SK-N-SH treated with all-trans-retinoic acid at 6 μM for 48 hours (cell line): ENCODE data around the gene AXIN2.

Experiments
- CREB5 ChIP-seq: fragments of 250-450 bp; sonication (Bioruptor Pico); IDR thresholded peaks from 2 replicates; pipeline ENCODE4 v1.5.1; 2020; ENCODE audit warnings: low read depth, mild to moderate bottlenecking, moderate library complexity
- CSDC2 ChIP-seq: fragments of 250-450 bp; sonication (Bioruptor Pico); IDR thresholded peaks from 2 replicates; pipeline ENCODE4 v1.5.0; 2020; ENCODE audit warnings: mild to moderate bottlenecking, moderate library complexity
- OSR1 ChIP-seq: fragments of 250-450 bp; sonication (Bioruptor Pico); IDR thresholded peaks from 2 replicates; pipeline ENCODE4 v1.8.0; 2022; ENCODE audit warnings: moderate library complexity, mild to moderate bottlenecking, inconsistent platforms
- PATZ1 ChIP-seq: fragments of 250-450 bp; sonication (Bioruptor Pico); IDR thresholded peaks from 2 replicates; pipeline ENCODE4 v1.8.0; 2020; ENCODE audit warnings: mild to moderate bottlenecking, moderate library complexity, borderline replicate concordance
- POU6F1 ChIP-seq: fragments of 250-450 bp; sonication (Bioruptor Pico); IDR thresholded peaks from 2 replicates; pipeline ENCODE4 v1.8.0; 2021; ENCODE audit warnings: low read depth, mild to moderate bottlenecking, moderate library complexity, borderline replicate concordance
- RARB ChIP-seq: fragments of 250-450 bp; sonication (Bioruptor Pico); IDR thresholded peaks from 2 replicates; pipeline ENCODE4 v1.8.0; 2021; ENCODE audit warnings: mild to moderate bottlenecking, moderate library complexity
- TCF4 ChIP-seq: fragments of 250-450 bp; sonication (Bioruptor Pico); IDR thresholded peaks from 2 replicates; pipeline ENCODE4 v1.8.0; 2021; ENCODE audit warnings: mild to moderate bottlenecking, moderate library complexity, borderline replicate concordance
- ZNF8 ChIP-seq: fragments of 450-650 bp; formaldehyde crosslinking; IDR thresholded peaks from 2 replicates; pipeline ENCODE4 v1.5.0; 2020; ENCODE audit warnings: mild to moderate bottlenecking, moderate library complexity
- TF ChIP-seq, protein P1 (sequence below): fragments of 250-450 bp; sonication (Bioruptor Pico); IDR thresholded peaks from 2 replicates; pipeline ENCODE4 v1.5.0; 2020; ENCODE audit warnings: mild to moderate bottlenecking, moderate library complexity

DNA sequence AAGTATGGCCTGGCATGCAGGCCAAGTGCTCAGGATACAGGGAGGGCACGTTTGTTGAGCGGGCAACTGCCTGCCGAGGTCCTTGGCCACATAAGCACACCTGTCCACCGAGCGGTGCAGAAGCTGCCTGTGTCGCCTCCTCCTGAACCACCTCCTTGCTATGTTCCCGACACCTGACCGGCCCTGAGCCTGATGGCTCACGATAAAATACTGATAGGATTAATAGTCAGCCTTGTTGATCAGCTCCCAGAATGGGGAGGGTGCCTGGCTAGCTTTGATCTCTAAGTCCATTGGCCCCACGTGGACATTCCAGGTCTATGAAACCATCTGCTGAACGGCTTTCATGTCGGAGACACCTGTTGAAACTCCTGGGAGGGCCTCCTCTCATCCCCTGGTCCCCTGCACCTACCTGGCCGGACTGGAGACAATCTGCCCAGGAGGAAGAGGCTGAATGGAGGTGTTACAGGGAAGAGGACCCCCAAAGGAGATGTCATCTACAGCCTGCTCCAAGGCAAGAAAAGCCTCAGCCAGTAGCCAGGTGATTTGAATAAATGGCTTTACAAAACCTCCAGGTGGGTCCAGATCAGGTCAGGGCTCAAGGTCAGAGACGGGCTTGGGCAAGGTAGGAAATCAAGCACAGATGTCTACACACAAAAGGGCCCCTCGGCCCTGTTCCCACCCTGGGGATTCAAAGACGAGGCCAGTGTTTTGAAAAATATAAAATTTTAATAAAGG lies 33.4 kb downstream of the AXIN2 start:
- TF ChIP-seq POU6F1 (CRISPR knock-in tag): no peak
- no peak for TF ChIP-seq PATZ1
- no peak for TF ChIP-seq ZNF8 (CRISPR knock-in tag)
- no peak for TF ChIP-seq OSR1 (CRISPR knock-in tag)
- TF ChIP-seq TCF4 (CRISPR knock-in tag): no peak
- TF ChIP-seq CSDC2 (CRISPR knock-in tag): no peak
- TF ChIP-seq, protein P1, sequence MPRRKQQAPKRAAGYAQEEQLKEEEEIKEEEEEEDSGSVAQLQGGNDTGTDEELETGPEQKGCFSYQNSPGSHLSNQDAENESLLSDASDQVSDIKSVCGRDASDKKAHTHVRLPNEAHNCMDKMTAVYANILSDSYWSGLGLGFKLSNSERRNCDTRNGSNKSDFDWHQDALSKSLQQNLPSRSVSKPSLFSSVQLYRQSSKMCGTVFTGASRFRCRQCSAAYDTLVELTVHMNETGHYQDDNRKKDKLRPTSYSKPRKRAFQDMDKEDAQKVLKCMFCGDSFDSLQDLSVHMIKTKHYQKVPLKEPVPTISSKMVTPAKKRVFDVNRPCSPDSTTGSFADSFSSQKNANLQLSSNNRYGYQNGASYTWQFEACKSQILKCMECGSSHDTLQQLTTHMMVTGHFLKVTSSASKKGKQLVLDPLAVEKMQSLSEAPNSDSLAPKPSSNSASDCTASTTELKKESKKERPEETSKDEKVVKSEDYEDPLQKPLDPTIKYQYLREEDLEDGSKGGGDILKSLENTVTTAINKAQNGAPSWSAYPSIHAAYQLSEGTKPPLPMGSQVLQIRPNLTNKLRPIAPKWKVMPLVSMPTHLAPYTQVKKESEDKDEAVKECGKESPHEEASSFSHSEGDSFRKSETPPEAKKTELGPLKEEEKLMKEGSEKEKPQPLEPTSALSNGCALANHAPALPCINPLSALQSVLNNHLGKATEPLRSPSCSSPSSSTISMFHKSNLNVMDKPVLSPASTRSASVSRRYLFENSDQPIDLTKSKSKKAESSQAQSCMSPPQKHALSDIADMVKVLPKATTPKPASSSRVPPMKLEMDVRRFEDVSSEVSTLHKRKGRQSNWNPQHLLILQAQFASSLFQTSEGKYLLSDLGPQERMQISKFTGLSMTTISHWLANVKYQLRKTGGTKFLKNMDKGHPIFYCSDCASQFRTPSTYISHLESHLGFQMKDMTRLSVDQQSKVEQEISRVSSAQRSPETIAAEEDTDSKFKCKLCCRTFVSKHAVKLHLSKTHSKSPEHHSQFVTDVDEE (CRISPR knock-in tag): no peak
- no peak for TF ChIP-seq CREB5 (CRISPR knock-in tag)
- no peak for TF ChIP-seq RARB (CRISPR knock-in tag)
